Retina (tissue), 1 donor: ENCODE measurements around the gene GSN.

Experiments
- DNase-seq: peaks from one replicate; pipeline ENCODE4 v3.0.0-alpha.2; 2016

The GSN gene

GRCh38 chr9:121304707-121305106 is 36.7 kb downstream of the GSN start:
- no peak for DNase-seq

GRCh38 chr9:121305269-121305994 is 37.5 kb downstream of the GSN start:
- DNase-seq, result peak; percentile 40

DNA sequence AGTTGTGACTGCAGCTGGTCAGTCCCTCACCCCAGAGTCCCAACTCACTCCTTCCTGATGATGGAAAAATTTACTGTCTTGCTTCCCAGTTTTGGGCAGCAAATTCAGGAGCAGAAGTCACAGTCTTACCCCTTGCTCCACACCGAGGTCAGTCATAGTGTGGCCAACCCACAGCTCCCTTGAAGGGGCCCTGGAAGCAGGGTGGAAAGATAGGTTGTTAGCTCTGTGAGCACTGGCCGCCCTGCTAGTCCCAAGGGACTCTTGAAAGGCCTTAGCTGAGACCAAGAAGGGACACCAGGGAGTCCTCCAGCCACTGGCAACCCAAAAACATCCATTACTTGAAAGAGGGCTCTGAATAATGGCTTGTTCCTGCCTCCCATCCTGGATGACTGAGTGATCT is 40.0 kb downstream of the GSN start:
- DNase-seq, result no peak

DNA sequence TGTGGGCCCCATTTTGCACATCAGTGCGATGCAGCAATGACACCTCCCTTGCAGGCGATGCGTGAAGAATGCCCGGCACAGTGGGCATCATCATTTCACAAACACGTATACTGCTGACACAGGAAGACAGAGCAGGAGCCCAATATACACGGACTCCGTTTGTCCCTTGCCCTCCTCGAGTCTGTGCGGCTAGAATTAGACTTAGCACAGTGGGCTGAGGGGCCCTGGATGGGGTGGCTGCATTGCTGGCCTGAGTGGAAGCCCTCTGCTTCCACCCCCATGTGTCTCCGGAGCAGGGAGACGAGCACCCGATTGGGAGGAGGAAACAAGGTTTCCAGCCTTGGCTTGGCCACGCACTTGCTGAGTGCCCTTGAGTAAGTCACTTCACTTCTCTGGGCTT is 40.8 kb downstream of the GSN start:
- DNase-seq, result no peak

- no peak for DNase-seq
These were observed 41.2 kb downstream of the GSN start for GRCh38 chr9:121309171-121309570.

DNA sequence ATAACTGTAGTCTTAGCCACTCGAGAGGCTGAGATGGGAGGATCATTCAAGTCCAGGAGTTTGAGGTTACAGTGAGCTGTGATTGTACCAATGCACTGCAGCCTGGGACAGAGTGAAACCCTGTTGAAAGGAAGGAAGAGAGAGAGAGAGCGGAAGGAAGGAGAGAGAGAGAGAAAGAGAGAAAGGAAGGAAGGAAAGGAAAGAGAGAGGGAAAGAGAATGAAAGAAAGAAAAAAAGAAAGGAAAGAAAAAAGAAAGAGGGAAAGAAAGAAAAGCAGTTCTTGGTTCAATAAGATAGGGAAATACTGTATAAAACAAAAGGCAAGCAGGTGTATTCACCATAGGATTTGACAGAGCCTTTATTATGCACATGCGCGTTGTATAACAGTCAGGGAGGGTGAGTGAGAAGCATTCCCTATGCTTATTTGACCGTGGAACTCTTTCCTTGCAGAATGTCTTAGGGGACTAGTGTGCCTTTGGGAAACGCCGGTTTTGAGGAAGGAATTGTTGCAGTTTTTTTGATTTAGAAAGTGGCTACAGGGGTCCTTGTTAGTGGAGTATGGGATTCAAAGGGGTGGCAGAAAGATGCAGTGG is 42.0 kb downstream of the GSN start:
- DNase-seq, result no peak

DNA sequence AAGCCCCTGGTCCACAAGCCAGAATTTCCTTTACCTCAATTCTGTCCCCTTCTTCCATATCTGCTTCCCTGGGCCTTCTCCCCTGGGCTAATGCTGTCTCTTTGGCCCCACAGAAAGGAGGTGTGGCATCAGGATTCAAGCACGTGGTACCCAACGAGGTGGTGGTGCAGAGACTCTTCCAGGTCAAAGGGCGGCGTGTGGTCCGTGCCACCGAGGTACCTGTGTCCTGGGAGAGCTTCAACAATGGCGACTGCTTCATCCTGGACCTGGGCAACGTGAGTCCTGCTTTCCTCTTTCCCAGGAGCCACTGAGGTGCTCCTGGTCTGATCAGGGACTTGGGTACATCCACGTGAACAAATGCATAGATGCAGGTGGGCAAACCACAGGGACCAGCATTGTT is 42.6 kb downstream of the GSN start:
- no peak for DNase-seq

- no peak for DNase-seq
These were observed 44.2 kb downstream of the GSN start for GRCh38 chr9:121312169-121312568.

GRCh38 chr9:121313458-121314152 is 45.6 kb downstream of the GSN start:
- DNase-seq, result no peak

GRCh38 chr9:121316378-121316777 is 48.4 kb downstream of the GSN start:
- DNase-seq, result no peak

GRCh38 chr9:121316852-121317373 is 49.0 kb downstream of the GSN start:
- DNase-seq, result no peak

- no peak for DNase-seq
These were observed 50.0 kb downstream of the GSN start for GRCh38 chr9:121317737-121318630.

DNA sequence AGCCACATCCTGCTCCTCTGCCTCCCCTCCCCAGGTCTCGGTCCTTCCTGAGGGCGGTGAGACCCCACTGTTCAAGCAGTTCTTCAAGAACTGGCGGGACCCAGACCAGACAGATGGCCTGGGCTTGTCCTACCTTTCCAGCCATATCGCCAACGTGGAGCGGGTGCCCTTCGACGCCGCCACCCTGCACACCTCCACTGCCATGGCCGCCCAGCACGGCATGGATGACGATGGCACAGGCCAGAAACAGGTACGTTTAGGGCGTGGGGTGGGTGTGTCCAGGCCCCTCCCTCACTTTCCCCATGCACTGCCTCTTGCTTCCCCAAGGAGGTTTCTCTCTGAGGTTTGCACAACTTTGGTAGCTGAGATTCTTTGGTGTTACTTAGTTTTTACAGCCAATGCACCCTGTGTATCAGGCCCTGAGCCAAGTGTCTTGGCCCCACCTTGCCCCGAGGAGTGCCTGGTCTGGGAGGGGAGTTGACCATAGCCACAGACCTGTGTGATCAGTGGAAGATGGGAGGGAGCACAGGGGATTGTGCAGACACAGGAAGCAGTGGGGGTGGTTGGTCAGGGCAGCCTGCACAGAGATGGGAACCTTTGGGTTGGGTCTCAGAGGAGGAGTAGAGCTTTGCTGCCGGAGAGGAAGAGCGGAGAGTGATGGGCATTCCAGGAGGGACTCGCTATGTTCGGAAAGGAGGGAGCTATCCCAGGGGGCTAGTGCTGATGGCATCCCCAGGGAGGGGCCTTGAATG is 50.8 kb downstream of the GSN start:
- DNase-seq, result no peak

GRCh38 chr9:121319383-121319780 is 51.4 kb downstream of the GSN start:
- DNase-seq, result no peak

- no peak for DNase-seq
These were observed 53.1 kb downstream of the GSN start for GRCh38 chr9:121321016-121321503.

- DNase-seq, result no peak
These were observed 54.2 kb downstream of the GSN start for GRCh38 chr9:121322037-121322736.

DNA sequence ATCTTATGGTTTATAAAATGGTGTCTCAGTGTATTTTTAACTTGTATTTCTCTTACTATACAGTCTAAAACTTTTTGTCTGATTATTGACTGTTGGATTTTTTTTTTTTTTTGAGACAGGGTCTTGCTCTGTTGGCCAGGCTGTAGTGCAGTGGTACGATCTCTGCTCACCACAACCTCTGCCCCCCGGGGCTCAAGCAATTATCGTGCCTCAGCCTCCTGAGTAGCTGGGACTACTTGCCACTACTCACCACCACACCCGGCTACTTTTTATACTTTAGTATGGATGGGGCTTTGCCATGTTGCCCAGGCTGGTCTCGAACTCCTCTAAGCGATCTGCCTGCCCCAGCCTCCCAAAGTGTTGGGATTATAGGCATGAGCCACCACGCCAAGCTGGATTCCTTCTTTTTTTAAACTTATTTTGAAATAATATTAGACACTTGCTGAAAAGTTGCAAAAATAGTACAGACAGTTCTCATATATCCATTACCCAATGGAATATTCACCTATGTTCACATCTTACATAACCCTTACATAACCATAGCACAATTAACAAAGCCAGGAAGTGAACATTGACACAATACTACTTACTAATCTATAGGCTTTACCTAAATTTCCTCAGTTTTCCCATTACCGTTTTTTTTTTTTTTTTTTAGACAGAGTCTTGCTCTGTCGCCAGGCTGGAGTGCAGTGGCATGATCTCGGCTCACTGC is 54.9 kb downstream of the GSN start:
- no peak for DNase-seq

- DNase-seq, result no peak
These were observed 55.6 kb downstream of the GSN start for GRCh38 chr9:121323449-121324151.

- no peak for DNase-seq
These were observed 56.4 kb downstream of the GSN start for GRCh38 chr9:121324316-121324715.

DNA sequence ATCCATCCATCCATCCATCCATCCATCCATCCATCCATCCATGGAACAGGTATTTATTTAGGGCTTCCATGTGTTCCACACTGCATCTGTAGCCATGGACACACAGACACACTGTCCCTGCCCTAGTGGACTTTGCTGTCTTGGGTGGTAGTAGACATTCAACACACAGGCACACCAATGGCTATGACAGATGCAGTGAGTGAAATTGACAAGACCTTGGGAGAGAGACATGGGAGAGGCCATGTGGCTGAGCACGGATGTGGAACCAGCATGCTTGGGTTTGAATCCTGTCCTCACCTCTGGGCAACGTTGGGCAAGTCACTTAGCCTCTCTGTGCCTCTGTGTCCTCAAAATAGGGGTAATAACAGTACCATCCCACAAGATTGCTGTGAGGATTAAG is 56.8 kb downstream of the GSN start:
- no peak for DNase-seq
